ENCODE results near the gene FAM107A.

Gene FAM107A

GRCh38 chr3:58566398-58567250 lies 10.6 kb downstream of the FAM107A start:
- no peak for DNase-seq

- DNase-seq, result no peak
Measured at GRCh38 chr3:58565621-58566397, 11.4 kb downstream of the FAM107A start.

- DNase-seq, result peak; percentile 70
Measured at GRCh38 chr3:58564456-58565160, 12.6 kb downstream of the FAM107A start.

GRCh38 chr3:58564054-58564453 lies 13.1 kb downstream of the FAM107A start:
- DNase-seq, result no peak

GRCh38 chr3:58563386-58564035 lies 13.7 kb downstream of the FAM107A start:
- DNase-seq, result peak; percentile 35

GRCh38 chr3:58562498-58562897 lies 14.7 kb downstream of the FAM107A start:
- DNase-seq, result no peak

GRCh38 chr3:58560771-58561311 lies 16.4 kb downstream of the FAM107A start:
- DNase-seq, result peak; percentile 97

GRCh38 chr3:58559586-58559985 lies 17.6 kb downstream of the FAM107A start:
- no peak for DNase-seq

- no peak for DNase-seq
Measured at GRCh38 chr3:58557491-58557890, 19.7 kb downstream of the FAM107A start.

GRCh38 chr3:58556761-58557221 lies 20.4 kb downstream of the FAM107A start:
- DNase-seq, result no peak

GRCh38 chr3:58556001-58556400 lies 21.2 kb downstream of the FAM107A start:
- no peak for DNase-seq

- no peak for DNase-seq
Measured at GRCh38 chr3:58555203-58555602, 22.0 kb downstream of the FAM107A start.

- no peak for DNase-seq
Measured at GRCh38 chr3:58553003-58553402, 24.2 kb downstream of the FAM107A start.

GRCh38 chr3:58551636-58552180 lies 25.5 kb downstream of the FAM107A start:
- no peak for DNase-seq

- DNase-seq, result no peak
Measured at GRCh38 chr3:58544541-58544940, 32.6 kb downstream of the FAM107A start.

- DNase-seq, result no peak
Measured at GRCh38 chr3:58540176-58540858, 36.9 kb downstream of the FAM107A start.

GRCh38 chr3:58539626-58540025 lies 37.6 kb downstream of the FAM107A start:
- no peak for DNase-seq

- no peak for DNase-seq
Measured at GRCh38 chr3:58537412-58538301, 39.5 kb downstream of the FAM107A start.

GRCh38 chr3:58536501-58537411 lies 40.4 kb downstream of the FAM107A start, which contains the start of gene ACOX2:
Gene ACOX2, minus strand, starts transcription at chr3:58537190. Its CDS starts 2,084 bp downstream, at chr3:58535106.
- no peak for DNase-seq

Measured in kidney glomerular epithelial cell (primary cell).